ENCODE measurements around the gene DSTYK.

Gene DSTYK

DNA sequence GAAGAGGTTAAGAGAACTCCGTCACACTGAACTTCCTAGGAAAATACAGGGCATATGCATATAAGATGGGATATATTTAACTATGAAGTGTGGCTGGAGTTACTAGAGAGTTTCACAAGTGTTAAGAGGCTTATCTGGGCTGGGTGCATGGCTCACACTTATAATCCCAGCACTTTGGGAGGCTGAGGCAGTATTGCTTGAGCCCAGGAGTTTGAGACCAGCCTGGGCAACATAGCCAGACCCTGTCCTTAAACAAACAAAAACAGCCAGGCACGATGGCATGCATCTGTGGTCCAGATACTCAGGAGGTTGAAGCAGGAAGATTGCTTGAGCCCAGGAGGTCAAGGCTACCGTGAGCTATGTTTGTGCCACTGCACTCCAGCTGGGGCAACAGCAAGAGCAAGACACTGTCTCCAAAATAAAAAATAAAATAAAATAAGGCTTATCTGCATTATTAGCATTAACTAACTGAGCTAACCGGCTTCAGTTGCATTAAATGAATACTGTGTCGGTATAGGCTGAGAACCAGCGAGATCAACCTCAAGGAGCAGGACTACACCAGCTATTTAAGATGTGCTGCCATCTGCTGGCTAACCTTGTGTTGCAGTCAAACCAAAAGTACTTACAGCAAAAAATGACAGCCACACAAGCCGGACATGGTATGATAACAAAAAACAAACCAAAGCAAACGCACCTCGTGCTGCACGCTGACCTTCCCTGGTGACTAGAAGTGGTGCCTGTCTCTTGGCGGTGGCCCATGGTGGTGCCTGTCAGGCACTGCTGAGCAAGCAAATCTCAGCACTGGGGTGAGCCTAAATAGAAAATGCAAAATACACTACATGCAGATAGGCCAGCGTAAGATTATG lies 70.0 kb downstream of the DSTYK start:
- DNase-seq = peak in 53 of 56 donors; percentile 4 to 91 (median 50)

DNA sequence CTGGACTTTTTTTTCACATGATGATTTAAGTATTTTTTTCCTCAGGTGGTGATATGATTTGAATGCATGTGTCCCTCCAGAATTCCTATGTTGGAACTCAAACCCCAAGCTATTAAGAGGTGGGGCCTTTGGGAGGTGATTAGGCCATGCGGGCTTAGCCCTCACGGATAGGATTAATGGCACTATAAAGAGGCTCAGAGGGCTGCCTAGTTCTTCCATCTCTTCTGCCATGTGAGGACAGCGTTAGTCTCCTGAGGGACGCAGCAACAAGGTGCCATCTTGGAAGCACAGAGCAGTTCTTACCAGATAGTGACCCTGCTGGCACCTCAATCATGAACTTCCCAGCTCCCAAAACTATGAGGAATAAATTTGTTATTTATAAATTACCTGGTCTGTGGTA lies 71.4 kb downstream of the DSTYK start:
- DNase-seq = no peak

DNA sequence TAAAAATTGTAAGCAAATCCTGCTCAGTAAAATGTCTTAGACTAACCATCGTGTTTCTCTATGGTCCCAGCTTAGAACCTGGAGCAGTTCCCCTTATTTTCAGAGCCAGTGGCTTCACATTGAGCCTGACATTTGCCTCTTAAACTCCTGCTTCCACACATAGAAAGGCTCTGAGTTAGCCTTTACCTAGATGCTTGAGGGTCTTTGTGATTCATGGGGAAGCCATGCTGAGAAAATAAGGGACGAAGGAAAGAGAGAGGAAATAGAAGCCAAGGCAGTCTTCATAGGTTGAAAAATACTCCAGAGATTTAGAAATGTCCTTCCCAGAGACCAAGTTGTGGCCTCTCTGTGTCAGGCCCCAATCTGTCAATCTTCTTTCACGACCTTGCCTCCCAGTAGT lies 73.6 kb downstream of the DSTYK start:
- no peak for DNase-seq

DNA sequence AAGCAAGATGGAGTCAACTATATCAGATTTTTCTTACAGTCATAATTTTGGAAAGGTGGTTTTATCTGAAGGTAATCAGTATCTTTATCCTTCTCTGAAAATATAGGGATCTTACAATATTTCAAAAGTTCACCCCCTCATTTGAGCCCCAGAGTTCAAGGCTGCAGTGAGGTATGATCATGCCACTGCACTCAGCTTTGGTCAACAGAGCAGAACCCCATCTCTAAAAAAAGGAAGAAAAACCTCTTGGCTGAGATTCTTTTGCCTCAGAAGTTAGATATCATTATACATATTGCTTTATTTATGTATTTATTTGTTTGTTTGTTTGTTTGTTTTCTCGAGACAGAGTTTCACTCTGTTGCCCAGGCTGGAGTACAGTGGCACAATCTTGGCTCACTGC lies 78.2 kb downstream of the DSTYK start:
- no peak for DNase-seq

DNA sequence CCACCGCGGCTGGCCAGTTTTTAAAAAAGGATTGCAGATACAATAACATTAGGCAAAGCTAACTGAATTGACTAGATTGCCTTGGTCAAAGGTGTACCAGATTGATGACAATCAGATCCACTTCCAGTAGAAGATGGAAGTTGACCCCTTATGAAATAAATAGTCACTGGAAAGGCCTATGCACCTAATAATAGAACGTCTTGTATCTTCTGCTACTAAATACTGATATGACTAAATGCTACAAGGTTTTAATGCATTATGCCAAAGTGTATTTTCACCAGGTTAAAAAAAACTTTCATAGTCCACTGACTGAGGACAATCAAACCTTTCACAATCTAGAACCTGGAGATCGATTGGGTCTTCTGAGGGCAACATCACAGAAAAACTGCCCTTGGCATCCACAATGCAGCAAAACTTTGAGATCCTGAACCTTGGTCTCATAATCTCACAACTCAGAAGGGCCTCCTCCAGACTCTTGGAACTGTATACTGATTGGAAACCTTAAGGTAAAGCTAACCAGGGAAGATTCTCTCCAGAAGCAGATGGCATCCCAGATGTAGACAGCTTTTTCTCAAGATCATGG lies 82.0 kb downstream of the DSTYK start:
- no peak for DNase-seq

DNA sequence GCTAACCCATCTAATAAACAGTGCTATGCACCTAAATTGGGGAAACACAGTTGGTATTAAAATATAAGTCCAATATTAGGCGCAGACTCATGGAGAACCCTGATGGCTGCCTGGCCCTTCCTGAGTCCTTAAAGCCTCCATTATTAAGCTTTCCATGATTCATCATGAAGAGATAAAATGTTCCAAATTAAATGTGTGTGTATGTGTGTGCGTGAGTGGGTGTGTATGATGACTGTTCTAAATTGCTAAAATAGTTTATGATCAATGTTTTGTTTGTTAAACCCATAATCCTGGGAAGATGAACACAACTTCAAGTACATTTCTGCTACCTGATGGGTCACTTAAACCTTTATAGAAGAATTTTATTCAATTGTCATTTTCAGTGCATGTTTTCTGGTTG lies 83.5 kb downstream of the DSTYK start:
- DNase-seq = no peak

DNA sequence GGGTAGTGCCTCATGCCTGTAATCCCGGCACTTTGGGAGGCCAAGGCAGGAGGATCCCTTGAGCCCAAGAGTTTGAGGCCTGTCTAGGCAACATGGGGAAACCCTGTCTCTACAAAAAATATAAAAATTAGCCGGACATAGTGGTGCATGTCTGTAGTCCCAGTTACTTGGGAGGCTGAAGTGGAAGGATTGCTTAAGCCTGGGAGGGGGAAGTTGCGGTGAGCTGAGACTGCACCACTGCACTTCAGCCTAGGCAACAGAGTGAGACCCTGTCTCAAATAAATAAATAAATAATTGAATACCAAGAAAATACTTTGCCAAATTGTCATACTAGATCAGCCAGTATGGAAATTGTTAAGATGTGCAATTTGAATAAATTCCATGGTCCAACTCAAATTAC lies 83.9 kb downstream of the DSTYK start:
- DNase-seq = no peak

DNA sequence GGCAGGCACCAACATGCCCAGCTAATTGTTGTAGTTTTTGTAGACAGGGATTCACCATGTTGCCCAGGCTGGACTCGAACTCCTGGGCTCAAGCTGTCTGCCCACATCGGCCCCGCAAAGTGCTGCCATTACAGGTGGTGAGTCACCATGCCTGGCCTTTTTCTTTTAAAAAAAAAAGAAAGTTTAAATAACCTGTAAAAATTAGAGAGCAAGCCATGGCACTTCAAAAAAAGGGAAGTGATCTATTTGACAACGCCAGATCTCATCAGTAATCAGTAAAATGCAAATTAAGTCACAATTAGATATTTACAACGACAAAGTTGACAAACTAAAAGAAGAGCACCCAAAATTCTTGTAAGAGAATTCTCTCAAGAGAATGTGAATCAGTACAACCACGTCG lies 86.8 kb downstream of the DSTYK start:
- DNase-seq = no peak

DNA sequence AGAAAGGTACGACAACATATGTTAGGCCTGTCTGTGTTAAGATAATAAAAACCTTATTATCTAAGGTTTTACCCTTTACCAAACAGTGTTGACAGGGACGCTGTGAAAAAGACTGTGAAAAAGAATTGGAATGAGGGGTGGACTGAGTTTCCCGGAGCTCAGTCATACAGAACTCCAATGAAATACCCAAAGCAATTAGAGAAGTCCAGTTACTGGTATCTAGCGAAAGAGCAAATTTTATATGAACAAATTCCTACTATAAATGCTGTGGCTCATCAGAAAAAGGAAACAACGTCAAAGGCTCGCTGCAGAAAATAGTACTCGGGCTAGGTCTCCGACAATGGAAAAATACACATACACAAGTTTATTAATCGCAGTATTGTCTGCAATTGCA lies 89.0 kb downstream of the DSTYK start:
- peak in 2 of 56 donors; percentile 12 to 53 for DNase-seq

DNA sequence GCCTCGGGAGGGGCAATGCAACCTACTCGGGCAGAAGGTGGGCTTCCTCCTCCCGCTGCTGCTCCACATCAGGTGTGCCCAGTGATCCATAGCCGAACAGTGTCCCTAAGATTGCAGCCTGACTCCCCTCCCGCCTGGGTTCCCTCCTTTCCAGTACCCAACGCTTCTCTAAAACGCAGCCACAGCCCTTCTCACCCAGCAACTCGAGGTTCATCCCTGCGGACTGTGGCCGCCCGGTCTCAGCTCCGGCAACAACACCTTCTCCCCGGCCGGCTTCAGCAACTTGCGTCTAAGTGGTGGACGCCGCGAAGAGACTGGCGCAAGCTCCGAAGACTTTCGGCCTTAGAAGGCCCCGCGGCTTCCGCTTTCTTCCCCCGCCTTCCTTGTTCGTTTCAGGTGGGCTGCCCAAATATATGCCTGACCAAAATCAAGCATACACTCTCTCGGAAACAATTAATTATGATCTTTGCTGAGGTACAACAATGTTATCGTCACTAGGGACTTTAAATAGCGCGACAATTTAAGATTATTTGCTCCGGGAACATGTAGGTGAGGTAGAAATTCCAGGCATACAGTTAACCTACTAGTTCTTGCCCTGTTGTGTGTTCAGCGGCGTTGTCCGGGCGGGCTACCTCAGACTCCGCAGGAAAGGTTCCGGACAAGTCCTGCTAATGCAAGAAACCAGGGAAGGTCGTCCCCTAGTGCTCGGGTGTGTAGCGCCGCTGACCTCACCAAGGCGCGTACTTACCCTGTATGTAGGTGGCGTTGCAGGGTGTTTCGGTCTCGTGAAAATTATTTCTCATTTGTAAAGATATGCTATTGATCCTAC lies 89.6 kb downstream of the DSTYK start, which contains the start of gene RBBP5:
Gene RBBP5, minus strand, starts transcription at position 319 of the 829 bp plus-strand sequence. Its CDS starts 105 bp downstream, at position 214.
- DNase-seq = peak; percentile 14 to 97 (median 89)

DNA sequence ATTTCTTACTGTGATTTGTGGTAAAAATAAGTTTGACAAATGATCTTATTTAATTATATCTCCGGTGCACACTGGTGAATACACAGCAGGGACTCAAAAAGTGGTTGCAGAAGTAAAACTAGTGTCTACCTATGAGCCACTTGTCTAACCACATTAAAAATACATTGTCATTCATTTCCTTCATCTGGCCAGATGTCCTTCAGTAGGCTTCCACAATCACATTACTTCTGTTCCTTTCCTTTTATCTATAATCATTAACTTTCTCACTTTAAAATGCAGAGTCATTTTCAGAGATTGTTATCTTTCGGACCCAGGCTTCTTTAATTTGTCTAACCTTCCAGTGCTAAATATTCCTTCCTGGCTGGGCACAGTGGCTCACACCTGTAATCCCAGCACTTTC lies 92.8 kb downstream of the DSTYK start:
- no peak for DNase-seq

DNA sequence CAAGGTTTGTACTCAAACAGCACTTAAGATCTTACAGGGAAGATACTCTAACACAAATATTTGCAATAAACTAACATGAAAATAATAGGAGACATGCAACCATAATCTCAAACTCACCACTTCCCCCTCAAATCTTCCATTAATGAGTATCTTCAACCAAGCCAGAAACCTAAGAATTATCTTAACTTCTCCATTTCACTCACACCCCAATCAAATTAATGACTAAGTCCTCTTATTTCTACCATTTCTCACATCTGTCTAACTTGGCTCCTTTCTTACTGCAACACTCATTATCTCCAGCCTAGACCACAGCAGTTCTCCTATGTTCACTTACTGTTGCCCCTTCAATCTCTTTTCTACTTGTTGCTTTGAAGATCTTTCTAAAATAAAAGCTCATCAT lies 100.1 kb downstream of the DSTYK start:
- DNase-seq = no peak

DNA sequence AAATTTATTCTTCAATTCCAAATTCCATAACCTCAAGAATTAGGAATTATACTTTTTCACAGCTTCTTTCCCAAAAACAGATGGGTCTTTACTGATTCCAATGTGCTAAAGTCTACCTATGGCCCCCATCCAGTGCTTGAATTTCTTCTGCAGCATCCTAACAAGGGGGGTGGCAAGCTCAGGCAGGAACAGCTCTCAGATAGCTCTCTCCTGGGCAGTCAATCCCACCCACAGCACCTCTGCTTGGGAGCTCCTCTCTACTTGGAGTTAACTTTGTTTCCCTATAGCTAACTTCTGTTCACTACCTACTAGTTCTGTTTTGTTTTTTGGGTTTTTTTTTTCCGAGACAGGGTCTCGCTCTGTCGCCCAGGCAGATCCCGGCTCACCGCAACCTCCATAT lies 101.8 kb downstream of the DSTYK start:
- DNase-seq = no peak

DNA sequence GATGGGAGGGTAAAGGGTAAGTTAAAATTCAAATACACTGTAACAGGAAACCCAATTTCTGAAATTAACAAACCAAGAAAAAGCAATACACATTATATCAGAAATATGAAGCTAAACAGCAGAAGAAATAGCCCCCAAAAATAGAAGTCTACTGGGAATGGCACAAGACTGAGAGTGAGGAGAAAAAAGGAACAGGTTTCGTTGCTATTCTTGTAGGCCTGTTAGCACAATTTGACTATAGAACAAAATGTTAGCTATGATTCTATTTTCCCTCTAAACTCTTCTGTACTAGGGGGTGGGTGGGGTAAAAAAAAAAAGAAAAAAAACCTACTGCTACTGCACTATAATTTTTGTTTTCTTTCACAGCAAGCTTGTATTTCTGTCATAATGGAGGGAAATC lies 102.2 kb downstream of the DSTYK start:
- no peak for DNase-seq

DNA sequence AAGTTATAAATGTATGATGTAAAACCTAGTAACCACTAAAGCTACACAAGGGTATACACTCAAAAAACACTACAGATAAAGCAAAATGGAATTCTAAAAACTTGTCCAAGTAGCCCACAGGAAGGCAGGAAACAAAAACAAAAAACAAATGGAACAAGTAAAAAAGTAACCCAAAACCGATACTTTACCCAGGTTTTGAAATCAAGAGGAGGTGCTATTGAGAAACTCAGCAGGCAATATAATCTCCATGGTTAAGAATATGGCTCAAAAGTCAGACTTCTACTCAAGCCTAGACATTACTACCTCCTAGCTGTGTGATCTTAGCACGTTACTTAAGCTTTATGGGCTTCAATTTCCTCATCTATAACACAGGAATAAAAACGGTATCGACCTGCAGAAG lies 103.0 kb downstream of the DSTYK start:
- DNase-seq = no peak

DNA sequence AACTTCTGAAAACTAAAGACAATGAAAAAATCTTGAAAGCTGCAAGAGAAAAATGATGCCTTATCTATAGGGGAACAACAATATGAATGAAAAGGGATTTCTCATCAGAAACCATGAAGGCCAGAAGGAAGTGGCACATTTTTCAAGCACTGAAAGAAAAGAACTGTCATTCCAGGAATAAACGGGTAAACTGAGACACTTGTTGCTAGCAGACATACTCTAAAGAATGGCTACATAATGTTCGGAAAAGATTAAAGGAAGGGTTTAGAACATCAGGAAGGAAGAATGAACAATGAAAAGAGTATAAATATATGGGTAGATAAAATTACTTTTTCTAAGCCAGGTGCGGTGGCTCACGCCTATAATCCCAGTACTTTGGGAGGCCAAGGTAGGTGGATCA lies 104.2 kb downstream of the DSTYK start:
- no peak for DNase-seq

DNA sequence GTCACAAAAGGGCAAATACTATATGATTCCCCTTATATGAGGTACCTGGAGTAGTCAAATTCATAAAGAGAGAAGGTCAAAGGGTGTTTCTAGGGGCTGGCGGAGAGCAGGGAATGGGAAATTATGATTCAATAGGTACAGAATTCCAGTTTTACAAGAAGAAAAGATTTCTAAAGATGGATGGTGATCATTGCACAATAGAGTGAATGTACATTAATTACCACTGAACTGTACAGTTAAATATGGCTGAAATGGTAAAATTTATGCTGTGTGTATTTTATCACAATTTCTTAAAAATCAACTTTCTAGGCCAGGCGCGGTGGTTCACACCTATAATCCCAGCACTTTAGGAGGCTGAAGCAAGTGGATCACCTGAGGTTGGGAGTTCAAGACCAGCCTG lies 109.1 kb downstream of the DSTYK start:
- no peak for DNase-seq

DNA sequence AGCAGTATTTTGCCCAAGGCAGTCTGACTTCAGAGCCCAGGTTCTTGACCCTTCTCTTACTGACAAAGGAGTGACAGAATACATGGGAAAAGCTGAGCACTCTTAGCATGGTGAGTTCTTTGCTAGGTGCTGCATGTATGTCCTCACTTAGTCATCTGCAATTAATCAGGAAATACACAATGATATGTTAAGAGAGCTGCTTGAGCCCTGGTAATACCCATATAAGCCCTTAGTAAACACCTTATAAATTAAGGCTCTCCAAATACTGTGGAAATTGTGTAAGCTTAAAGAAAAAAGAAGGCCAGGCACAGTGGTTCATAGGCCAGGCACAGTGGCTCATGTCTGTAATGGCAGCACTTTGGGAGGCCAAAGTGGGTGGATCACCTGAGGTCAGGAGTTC lies 113.3 kb downstream of the DSTYK start:
- no peak for DNase-seq

DNA sequence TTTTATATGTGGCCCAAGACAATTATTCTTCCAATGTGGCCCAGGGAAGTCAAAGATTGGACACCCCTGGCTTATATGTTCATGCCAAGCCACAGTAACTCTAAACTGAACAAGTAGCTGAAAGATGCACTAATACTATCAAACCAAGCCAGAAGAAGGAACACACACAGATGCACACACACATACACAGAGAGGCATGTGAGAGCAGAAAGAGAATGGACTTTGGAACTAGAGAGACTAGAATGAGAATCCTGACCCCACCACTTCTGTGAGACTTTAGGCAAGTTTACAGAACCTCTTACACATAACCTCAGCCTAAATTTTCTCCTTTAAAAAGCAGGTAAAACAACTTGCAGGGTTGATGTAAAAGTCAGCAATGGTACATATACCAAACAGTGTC lies 116.1 kb downstream of the DSTYK start:
- DNase-seq = no peak
